ENCODE measurements around the gene KYNU.
"Not testable (repeated sequence)": the region's sequence is repeated elsewhere in the genome, so short reads cannot be mapped to it uniquely, and the experiment has no call there.

KYNU gene
- 173 to 1,326 (median 299) reads per million in 18 experiments for total RNA-seq

GRCh38 chr2:142877216-142877838, at the start of gene KYNU:
KYNU (plus strand) TSS chr2:142877664; CDS start chr2:142885368, 7,704 bp downstream.
- peak; percentile 75 to 88 for DNase-seq

GRCh38 chr2:142834021-142834420, 43.4 kb upstream of the KYNU start:
- peak in 1 of 2 donors; percentile 50 for DNase-seq

- peak; percentile 47 to 65 for DNase-seq
Observed at GRCh38 chr2:142840436-142840835, 37.0 kb upstream of the KYNU start.

DNA sequence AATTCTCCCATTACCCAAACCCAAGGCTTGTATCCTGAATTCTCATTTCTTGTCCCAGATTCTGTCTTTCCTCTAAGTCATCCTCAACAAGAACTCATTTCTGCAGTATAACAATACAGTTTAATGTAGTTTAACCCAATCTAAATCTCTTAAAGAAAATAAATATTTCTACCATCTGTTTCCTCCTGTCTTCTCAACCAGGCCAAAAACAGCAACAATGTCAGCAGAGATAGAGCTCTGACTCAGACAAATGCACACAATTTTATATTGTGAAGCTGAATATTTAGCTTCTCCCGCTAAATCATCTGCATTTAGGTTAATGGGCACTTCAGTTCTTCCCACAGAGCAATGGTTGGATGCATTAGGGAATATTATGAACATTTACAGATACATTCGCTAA, 35.7 kb upstream of the KYNU start:
- no peak for DNase-seq

DNA sequence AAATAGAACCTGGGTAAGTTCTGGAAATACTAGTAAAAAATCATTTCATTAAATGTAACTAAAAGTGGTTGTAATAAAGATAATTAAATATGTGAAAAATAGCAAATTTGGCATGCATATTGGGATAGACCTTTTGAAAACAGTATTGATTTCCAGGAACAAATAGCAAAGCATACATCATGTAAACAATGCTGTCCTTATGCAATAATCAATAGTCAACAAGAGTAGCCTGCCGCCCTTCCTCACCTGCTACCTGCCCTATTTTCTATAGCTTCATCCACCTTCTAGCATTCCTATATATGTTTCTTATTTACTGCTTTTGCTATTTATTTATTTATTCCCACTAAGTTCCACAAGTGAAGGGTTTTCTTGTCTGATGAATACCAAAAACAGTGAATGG, 35.1 kb upstream of the KYNU start:
- no peak for DNase-seq

- DNase-seq: no peak
Observed at GRCh38 chr2:142843731-142844130, 33.7 kb upstream of the KYNU start.

GRCh38 chr2:142848023-142848606, 29.3 kb upstream of the KYNU start:
- DNase-seq: no peak

DNA sequence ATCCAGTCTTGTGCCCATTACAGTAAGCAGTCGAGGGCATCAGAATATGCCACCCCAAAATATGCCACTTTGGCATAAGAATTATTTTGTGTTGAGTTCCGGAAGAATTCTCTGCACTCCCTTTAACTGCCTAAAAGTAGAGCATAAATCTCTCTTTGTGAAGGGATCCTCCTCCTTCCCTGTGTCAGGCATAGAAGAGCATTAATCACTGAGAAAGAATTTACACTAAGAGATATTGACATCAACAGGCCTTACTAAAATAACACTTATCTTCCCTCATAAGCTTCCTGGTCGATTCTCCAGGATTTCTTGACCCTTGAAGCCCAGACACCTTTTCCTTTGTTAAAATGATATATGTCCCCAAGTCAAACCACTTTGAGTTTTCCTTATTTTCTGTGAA, 27.6 kb upstream of the KYNU start:
- DNase-seq: no peak

GRCh38 chr2:142853912-142854311, 23.6 kb upstream of the KYNU start:
- no peak for DNase-seq

DNA sequence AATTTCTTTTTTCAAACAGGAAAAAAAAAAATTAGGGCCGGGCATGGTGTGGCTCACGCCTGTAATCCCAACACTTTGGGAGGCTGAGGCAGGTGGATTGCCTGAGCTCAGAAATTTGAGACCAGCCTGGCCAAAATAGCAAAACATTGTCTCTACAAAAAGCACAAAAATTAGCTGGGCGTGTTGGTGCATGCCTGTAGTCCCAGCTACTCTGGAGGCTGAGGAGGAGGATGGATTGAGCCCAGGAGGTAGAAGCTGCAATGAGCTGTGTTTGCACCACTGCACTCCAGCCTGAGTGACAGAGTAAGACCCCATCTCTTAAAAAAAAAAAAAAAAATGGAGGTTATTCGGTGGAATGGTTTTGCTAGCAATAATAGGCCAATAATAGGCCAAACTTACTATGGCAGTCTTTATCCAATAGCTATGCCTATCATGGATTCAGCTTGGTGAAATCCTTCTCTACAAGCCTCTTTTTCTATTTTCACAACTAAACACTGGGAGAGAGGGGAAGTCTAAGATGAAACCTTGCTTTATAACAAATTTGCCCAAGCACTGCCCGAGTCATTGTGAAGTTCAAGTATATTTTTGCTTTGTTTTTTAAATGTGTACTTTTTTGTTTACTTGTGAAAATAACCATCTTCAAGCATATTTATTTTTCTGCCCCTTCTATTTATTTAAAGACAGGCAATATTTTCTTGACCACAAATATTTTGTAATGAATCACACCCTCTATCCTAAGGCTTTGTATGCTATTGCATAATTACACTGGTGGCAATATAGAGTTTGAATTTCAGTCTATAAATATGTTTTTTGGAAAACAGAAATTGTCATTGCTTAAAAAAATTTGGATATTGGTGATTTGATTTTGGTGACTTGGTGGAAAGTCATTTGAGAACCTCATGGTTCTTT, 20.0 kb upstream of the KYNU start:
- DNase-seq: peak in 1 of 2 donors; percentile 74

DNA sequence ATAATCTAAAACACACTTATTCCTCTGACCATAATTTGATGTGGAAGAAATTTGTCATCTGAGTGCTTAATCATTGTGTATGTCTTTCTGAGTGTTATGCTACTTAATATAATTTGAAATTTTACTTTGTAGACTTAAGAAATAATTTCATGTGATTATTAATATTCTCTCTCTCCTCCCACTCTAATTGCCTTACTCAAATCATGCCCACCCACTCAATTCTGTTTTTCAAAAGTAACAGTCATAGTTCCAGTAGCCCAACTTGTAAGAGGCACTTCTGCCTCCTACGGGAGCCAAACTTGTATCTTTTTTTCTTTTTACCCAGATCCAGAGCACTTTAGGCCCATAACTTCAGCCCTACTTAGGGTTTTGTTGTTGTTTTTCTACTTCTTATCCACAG, 18.5 kb upstream of the KYNU start:
- peak; percentile 81 to 83 for DNase-seq

DNA sequence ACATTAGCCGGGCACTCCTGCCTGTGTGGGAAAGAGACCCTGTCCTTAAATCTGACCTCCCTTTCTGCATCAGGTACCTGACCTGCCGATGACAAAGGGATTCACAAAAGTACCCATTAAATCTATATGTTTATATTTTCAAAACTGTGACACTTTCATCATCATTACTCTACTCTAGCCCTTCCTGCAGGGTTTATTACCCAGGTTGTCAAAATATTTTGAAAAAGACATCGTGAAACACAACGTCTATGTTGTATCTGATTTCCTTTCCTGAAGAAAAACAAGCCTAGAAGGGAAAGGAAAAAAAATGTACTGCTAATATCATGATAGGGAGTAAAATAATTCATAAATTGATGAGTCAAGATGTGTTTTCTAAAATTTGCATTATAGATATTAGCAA, 15.2 kb upstream of the KYNU start:
- DNase-seq: no peak

DNA sequence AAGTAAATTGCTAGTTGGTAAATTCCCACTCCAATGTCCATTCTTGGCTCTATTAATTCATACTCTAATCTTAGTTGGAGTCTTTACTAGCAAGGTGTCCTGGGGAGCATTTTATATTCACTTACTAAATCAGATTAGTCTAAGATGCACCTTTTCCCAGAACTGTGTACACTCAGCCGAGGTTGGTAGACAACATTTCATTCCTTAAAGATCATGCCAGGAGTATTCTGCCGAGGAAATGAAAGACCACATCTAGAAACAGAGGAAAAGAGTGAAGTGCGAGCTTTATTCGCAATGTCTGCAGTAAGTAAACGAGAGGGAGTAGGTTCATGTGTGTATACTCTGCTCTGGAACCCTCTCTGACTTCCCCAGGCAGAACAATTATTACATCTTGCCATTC, 14.6 kb upstream of the KYNU start:
- no peak for DNase-seq

DNA sequence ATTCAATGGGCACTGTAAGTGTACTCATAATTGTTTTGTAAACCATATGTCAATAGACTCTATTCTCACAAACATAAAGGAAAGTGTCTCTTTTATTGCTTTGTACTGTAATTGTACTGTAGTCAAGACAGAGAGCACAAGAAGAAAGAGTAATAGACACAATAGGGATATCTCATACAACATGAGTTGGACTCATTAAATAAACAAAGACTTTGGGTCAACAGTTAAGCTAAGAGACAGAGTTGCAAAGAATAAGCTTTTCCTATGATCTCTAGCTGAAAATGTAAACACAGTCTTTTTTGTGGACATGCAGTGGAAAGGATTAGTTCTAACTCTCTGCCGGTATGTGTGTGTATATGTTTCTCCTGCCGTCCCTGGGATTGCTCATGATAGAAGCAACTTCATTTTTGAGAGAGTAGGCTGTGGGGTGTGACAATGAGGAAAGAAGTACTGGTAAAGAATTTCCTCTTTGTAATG, 13.9 kb upstream of the KYNU start:
- peak; percentile 70 to 75 for DNase-seq

GRCh38 chr2:142864605-142865004, 12.9 kb upstream of the KYNU start:
- DNase-seq: not testable (repeated sequence)

DNA sequence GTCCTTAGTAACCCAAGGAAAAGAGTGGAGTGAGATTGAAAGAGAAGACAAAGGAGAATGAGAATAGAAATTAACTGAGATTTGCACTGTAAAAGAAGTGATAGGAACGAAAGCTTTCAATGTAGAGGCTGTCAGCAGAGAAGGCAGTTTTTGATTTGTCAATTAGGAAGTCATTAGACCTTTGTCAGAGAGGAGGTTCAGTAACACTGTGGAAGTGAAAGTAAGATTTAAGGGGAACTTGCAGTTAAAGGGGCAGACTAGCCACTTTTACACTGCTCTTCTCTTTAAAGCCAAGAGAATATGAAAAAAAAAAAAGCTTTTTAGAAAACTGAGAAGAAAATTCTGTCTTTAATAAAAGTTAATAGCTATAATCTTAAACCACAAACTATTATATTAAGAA, 11.5 kb upstream of the KYNU start:
- peak; percentile 76 to 89 for DNase-seq

GRCh38 chr2:142866426-142866825, 11.0 kb upstream of the KYNU start:
- no peak for DNase-seq

- DNase-seq: peak in 1 of 2 donors; percentile 11
Observed at GRCh38 chr2:142867136-142867535, 10.3 kb upstream of the KYNU start.

DNA sequence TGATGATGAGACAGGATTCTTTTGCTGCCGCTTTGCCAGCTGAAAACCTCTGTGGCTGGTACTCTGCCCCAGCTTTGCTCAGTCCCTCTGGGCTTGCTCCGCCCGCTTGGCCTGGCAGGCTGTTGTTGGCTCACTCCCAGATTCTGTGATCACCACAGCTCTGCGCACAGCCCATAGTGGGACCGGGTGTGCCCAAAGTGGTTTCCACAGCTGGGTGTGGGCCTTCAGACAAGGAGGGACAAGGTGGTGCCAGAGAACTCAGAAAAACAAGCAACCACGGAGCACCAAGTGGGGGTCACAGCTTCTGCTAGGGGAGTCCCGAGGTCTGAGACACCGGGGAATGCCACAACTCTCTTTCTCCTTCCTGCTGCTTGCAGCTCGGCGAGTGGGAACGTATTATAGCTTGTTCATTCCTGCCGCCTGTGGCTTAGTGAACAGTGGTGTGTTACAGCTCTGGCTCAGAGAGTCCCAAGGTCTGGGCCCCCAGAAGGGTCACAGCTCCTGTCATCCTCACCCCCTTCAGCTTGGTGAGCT, 9.2 kb upstream of the KYNU start:
- DNase-seq: peak; percentile 77 to 82

GRCh38 chr2:142869065-142869460, 8.4 kb upstream of the KYNU start:
- DNase-seq: not testable (repeated sequence)

DNA sequence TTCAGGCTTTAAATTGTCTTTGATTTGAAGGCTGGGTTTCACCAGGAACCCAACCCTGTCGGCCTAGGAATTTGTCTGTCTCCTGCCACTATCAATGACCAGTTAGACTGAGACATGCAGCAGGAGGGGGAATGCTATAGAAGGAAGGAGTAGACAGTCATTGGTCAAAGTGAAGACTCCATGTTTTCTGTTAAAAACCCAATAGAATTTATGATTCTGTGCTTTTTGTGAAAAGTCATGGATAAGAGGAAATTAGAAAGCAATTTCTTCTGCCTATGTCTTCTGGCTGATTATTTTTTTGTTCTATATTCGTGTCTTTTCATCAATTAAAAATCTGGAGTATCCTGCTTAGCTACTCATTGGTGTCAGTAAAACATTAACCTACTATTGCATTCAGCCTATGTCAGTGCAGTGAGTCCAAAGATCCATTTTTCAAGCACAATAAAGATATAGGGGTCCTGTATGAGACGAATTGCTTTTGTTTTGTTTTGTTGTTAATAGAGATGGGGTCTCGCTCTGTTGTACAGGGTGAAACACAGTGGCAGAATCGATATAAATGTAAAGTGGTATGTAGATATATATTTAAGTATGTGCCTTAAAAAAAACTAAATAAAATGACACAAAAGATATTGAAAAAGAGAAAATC, 7.9 kb upstream of the KYNU start:
- no peak for DNase-seq

DNA sequence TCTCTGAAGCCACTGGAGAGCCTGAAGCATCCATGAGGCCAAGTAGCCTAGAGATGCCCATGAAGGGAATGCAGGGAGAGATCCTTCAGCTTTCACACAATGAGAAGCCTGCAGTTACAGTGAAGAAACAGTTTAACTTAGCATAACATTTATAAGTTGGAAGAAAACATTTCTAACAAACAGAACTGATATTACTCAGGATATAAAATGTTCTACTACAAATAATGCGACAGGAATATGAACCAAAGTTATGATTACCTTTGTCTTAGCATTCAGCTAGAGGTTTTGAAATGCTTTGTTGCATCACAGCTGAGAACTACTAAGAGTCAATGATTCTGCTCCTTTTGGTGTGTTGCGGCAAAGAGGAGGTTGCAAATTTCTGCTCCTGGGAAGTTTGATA, 6.9 kb upstream of the KYNU start:
- DNase-seq: peak; percentile 78 to 80

DNA sequence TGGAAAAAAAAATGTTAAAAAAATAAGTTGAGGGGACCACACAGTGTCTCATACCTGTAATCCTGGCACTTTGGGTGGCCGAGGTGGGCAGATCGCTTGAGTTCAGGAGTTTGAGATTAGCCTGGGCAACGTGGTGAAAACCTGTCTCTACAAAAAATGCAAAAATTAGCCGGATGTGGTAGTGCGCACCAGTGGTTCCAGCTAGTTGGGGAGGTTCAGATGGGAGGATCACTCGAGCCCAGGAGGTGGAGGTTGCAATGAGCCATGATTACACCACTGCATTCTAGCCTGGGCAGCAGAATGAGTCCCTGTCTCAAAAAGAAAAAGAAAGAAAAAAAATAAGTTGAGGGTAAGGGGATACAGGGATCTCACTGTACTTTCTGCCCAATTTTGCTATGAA, 6.1 kb upstream of the KYNU start:
- no peak for DNase-seq
